Measurements from ENCODE around the gene GJA4. TPM values are rescaled to one million over a fixed set of nuclear protein-coding genes. Genes with fewer than 3 reads are reported as not detected.

The GJA4 gene
- total RNA-seq, 1 donor = not detected

GRCh38 chr1:34829250-34829649, 36.5 kb downstream of the GJA4 start:
- no peak overlapping the region for H3K4me3 ChIP-seq (ENCODE audit: low read depth, low read length)
- DNase-seq (ENCODE audit: low read depth) = peak; percentile 41
- TF ChIP-seq, protein P1, sequence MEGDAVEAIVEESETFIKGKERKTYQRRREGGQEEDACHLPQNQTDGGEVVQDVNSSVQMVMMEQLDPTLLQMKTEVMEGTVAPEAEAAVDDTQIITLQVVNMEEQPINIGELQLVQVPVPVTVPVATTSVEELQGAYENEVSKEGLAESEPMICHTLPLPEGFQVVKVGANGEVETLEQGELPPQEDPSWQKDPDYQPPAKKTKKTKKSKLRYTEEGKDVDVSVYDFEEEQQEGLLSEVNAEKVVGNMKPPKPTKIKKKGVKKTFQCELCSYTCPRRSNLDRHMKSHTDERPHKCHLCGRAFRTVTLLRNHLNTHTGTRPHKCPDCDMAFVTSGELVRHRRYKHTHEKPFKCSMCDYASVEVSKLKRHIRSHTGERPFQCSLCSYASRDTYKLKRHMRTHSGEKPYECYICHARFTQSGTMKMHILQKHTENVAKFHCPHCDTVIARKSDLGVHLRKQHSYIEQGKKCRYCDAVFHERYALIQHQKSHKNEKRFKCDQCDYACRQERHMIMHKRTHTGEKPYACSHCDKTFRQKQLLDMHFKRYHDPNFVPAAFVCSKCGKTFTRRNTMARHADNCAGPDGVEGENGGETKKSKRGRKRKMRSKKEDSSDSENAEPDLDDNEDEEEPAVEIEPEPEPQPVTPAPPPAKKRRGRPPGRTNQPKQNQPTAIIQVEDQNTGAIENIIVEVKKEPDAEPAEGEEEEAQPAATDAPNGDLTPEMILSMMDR (IDR thresholded peaks at IDR 0.05; ENCODE audit: insufficient read depth, low read length) = no peak

DNA sequence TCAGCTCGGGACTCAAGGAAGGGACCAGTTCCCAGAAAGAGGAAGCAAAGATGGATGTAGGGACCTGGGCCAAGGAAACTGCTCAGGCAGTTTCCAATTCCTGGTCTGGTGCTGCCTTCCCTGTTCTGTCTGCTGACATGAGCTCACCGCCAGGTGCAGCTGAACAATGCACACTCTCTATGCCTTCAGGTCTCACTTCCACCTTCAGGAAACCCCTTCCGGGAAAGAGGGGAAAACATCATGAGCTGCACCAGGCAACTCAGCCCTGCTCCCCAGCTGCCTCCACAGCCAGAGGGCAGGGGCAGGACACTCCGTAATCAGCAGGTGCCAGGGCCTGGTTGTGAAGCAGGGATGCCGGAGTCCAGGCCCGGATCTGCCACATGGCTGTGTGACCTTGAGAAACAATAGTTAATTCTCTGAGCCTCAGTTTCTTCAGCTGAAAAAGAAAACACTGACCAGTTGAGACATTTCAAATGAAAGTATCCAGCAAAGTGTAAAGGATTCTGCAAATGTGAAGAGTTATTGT, 39.0 kb downstream of the GJA4 start:
- H3K4me3 ChIP-seq (ENCODE audit: low read depth, low read length) = no peak overlapping the region
- TF ChIP-seq, protein P1 (IDR thresholded peaks at IDR 0.05; ENCODE audit: insufficient read depth, low read length) = no peak
- DNase-seq (ENCODE audit: low read depth) = no peak

DNA sequence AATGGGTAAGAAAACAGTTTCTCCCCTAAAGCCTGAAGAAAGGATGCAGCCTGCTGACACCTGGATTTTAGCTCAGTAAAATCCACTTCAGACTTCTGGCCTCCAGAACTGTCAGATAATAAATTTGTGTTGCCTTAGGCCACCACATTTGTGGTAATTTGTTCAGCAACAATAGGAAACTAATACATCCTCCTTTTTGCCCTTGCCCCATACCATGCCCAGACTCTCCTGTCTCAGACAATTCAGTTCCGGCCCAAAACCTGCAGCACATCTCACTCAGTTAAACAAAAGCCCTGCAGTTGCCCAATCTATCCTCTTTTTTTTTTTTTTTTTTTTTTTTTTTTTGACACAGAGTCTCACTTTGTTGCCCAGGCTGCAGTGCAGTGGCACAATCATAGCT, 40.9 kb downstream of the GJA4 start:
- H3K4me3 ChIP-seq (ENCODE audit: low read depth, low read length) = no peak overlapping the region
- no peak for DNase-seq (ENCODE audit: low read depth)
- TF ChIP-seq, protein P1 (IDR thresholded peaks at IDR 0.05; ENCODE audit: insufficient read depth, low read length) = no peak

DNA sequence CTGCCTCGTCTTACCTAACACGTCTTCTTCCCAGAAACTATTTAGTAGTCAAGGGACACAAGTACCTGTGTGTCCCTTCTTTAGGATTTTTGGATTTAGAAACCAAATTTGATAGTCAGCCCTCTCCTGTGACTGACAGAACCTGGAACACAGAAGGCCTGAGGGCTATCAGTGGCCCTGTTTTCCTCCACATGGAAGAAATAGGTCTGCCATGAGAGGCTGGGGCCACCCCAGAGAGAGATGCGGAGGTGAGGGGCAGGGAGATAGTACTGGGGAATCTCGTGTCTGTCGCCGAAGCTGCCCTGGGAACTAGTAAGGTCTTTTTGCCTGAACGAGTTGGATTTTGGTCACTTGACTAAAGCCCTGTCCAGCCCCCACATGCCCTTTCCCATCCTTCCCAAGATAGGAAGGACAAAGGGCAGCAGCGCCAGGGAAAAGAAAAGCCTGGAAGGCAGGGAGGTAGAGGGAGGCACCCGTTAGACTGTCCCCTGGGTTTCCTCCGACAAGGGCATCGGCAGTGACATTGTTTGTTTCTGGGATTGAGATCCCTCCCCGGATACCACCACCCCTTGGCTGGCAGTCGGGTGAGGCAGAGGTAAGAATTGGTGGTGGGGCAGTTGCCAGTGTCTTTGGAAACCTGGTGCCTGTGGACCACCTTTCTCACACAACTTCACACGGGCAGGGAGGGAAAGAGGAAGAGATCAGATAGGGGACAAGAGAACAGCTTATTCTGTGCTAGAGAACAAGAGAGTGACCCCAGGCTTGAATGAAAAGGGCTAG, 46.9 kb downstream of the GJA4 start:
- TF ChIP-seq, protein P1 (IDR thresholded peaks at IDR 0.05; ENCODE audit: insufficient read depth, low read length) = no peak
- no peak for DNase-seq (ENCODE audit: low read depth)

DNA sequence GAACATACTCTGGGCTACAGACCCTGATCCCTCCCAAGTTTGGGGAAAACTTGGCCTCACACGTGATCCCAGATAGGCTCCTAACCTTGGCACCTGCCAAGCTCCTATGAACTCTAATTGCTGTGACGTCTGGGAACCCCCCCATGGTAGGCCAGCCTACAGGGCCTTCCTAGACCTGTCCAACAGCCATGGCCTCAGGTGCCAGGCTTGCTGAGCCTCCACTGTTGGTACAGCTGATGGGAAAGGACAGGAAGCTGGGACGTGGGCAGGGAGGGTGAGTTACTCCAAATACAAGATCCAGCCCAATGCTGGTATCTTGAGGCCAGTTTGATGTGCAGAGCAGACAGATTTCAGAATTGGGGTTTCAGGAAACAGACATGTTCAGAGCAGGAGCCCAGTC, 47.6 kb downstream of the GJA4 start:
- no peak for DNase-seq (ENCODE audit: low read depth)
- TF ChIP-seq, protein P1 (IDR thresholded peaks at IDR 0.05; ENCODE audit: insufficient read depth, low read length) = no peak
- no peak overlapping the region for H3K4me3 ChIP-seq (ENCODE audit: low read depth, low read length)

More for the DNA sequence above, 46.9 kb downstream of the GJA4 start:
- no peak overlapping the region for H3K4me3 ChIP-seq (ENCODE audit: low read depth, low read length)

GRCh38 chr1:34842073-34842472, 49.3 kb downstream of the GJA4 start:
- no peak for DNase-seq (ENCODE audit: low read depth)
- no peak overlapping the region for H3K4me3 ChIP-seq (ENCODE audit: low read depth, low read length)
- TF ChIP-seq, protein P1 (IDR thresholded peaks at IDR 0.05; ENCODE audit: insufficient read depth, low read length) = no peak
